ENCODE measurements around the gene NTM.

GRCh38 chr11:132373405-132374143 is 1003.2 kb downstream of the NTM start:
- TF ChIP-seq CTCF (tag by site-specific recombination; IDR thresholded peaks at IDR 0.05) (no peak), ZNF777 (tag by site-specific recombination; IDR thresholded peaks at IDR 0.05; ENCODE audit: borderline replicate concordance) (no peak), ZNF26 (tag by site-specific recombination; IDR thresholded peaks at IDR 0.05) (no peak), TRIM28 (IDR thresholded peaks at IDR 0.05; ENCODE audit: borderline replicate concordance, low read length) (no peak), ZNF174 (tag by site-specific recombination; IDR thresholded peaks at IDR 0.05) (no peak), ZNF274 (IDR thresholded peaks at IDR 0.05; ENCODE audit: low read length) (no peak), ZNF274 (tag by site-specific recombination; IDR thresholded peaks at IDR 0.05; ENCODE audit: borderline replicate concordance) (no peak), ZBTB7A (tag by site-specific recombination; IDR thresholded peaks at IDR 0.05; ENCODE audit: low read depth) (no peak), ZNF521 (tag by site-specific recombination; IDR thresholded peaks at IDR 0.05) (no peak)

All from HEK293 (cell line).